Measurements from ENCODE around the gene IGSF21.

DNA sequence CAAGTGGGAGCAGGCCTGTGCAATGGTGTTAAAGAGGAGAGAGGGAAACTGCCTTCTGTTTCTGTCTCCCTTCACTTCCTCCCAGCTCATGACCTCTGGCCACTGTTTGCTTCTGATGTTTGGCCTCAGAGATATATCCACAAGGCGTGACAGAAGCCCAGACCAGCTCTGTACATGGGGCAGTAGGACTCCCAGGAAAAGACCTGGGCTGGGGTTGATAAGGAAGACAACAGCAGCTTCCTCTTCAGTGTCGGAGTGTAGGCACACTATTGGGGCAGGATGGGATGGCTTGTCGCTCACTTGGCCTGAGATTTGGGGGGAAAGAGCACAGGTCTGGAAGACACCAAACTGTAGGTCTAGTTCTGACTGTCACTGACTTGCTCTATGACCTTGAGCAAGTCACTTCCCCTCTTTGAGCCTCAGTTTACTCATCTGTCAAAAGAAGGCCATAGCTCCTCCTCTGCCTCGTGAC is 305.3 kb downstream of the IGSF21 start:
- TF ChIP-seq, protein P1, sequence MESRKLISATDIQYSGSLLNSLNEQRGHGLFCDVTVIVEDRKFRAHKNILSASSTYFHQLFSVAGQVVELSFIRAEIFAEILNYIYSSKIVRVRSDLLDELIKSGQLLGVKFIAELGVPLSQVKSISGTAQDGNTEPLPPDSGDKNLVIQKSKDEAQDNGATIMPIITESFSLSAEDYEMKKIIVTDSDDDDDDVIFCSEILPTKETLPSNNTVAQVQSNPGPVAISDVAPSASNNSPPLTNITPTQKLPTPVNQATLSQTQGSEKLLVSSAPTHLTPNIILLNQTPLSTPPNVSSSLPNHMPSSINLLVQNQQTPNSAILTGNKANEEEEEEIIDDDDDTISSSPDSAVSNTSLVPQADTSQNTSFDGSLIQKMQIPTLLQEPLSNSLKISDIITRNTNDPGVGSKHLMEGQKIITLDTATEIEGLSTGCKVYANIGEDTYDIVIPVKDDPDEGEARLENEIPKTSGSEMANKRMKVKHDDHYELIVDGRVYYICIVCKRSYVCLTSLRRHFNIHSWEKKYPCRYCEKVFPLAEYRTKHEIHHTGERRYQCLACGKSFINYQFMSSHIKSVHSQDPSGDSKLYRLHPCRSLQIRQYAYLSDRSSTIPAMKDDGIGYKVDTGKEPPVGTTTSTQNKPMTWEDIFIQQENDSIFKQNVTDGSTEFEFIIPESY (IDR thresholded peaks at IDR 0.05): no peak
- TF ChIP-seq, protein P2, sequence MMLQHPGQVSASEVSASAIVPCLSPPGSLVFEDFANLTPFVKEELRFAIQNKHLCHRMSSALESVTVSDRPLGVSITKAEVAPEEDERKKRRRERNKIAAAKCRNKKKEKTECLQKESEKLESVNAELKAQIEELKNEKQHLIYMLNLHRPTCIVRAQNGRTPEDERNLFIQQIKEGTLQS (IDR thresholded peaks at IDR 0.05): no peak

Measured in liver (tissue), 2 donors.